A673 (cell line): Measurements from ENCODE around the gene HDAC4. TPM values are rescaled to one million over a fixed set of nuclear protein-coding genes. Genes with fewer than 3 reads are reported as not detected.

Experiments used
- BruUV-seq: library from RNA; stranded (reverse); fragments of 400-500 nt; replicated peaks from 2 replicates; lab custom pipeline; 2021; lab: Mats Ljungman, UMichigan
- CTCF ChIA-PET: fragments of 300-600 bp; sonication (Branson Sonifier 250); formaldehyde crosslinking; loops from one replicate; lab custom pipeline; 2022; ENCODE audit warnings: antibody characterized with exemption; lab: Charles Lee
- POLR2A ChIA-PET: fragments of 300-600 bp; sonication (Branson Sonifier 250); formaldehyde crosslinking; loops from one replicate; lab custom pipeline; 2022; ENCODE audit warnings: antibody characterized with exemption; ENCODE audit not compliant: low non-redundant PET; lab: Charles Lee
- DNase-seq: peaks from one replicate; pipeline ENCODE4 v3.0.0-alpha.2; 2015; ENCODE audit warnings: low spot score
- H3K27ac ChIP-seq: fragments of 200-600 bp; sonication (generic); 2 replicates; pipeline ENCODE4 v1.5.1; 2016; ENCODE audit warnings: mixed run types, low read depth, mild to moderate bottlenecking, mixed read lengths, antibody characterized with exemption, low read length; ENCODE audit not compliant: poor library complexity, severe bottlenecking
- H3K27me3 ChIP-seq: fragments of 200-600 bp; sonication (generic); replicated peaks from 2 replicates; pipeline ENCODE4 v1.6.1; 2017; ENCODE audit warnings: mixed run types, low read depth, mild to moderate bottlenecking, mixed read lengths, antibody characterized with exemption, low read length; ENCODE audit not compliant: insufficient read depth, poor library complexity
- H3K36me3 ChIP-seq: fragments of 200-600 bp; sonication (generic); 2 replicates; pipeline ENCODE4 v1.6.1; 2016; ENCODE audit warnings: mixed run types, mild to moderate bottlenecking, mixed read lengths, antibody characterized with exemption, low read length; ENCODE audit not compliant: insufficient read depth, poor library complexity, severe bottlenecking
- H3K4me1 ChIP-seq: fragments of 200-600 bp; sonication (generic); 2 replicates; pipeline ENCODE4 v1.6.1; 2017; ENCODE audit warnings: mixed run types, mild to moderate bottlenecking, mixed read lengths, antibody characterized with exemption, low read length; ENCODE audit not compliant: insufficient read depth, poor library complexity, severe bottlenecking
- H3K4me3 ChIP-seq: fragments of 200-600 bp; sonication (generic); 2 replicates; pipeline ENCODE4 v1.5.1; 2016; ENCODE audit warnings: low read depth, mixed run types, mild to moderate bottlenecking, mixed read lengths, low read length; ENCODE audit not compliant: poor library complexity, severe bottlenecking
- H3K9me3 ChIP-seq: fragments of 200-600 bp; sonication (generic); 2 replicates; pipeline ENCODE4 v1.6.1; 2016; ENCODE audit warnings: mixed run types, low read depth, mild to moderate bottlenecking, mixed read lengths, antibody characterized with exemption, low read length; ENCODE audit not compliant: poor library complexity, severe bottlenecking
- EZH2 ChIP-seq: fragments of 200-600 bp; sonication (generic); IDR thresholded peaks from 2 replicates; pipeline ENCODE4 v1.6.1; 2017; ENCODE audit warnings: borderline replicate concordance, low read depth, mild to moderate bottlenecking, mixed read lengths, antibody characterized with exemption, low read length; ENCODE audit not compliant: poor library complexity, severe bottlenecking
- intact Hi-C: fragments of 100-400 bp; cut with micrococcal nuclease; formaldehyde crosslinking; loops from one replicate; pipeline ENCODE4 v1.10.0; 2022; ENCODE audit not compliant: unreplicated experiment
- total RNA-seq: library from RNA; stranded (reverse); gene quantifications from 2 replicates; pipeline ENCODE4 v1.2.3, GENCODE V29; 2021
- TF ChIP-seq, protein P1 (sequence below): fragments of 300-800, 200-600 bp; sonication (generic); conservative IDR thresholded peaks from 2 replicates; pipeline ENCODE4 v1.5.1; 2017; ENCODE audit warnings: low read depth, mild to moderate bottlenecking, antibody characterized with exemption, low read length, moderate library complexity, mixed read lengths

HDAC4 gene
- total RNA-seq, 1 experiment from 2014 or later = 40.0 TPM

DNA sequence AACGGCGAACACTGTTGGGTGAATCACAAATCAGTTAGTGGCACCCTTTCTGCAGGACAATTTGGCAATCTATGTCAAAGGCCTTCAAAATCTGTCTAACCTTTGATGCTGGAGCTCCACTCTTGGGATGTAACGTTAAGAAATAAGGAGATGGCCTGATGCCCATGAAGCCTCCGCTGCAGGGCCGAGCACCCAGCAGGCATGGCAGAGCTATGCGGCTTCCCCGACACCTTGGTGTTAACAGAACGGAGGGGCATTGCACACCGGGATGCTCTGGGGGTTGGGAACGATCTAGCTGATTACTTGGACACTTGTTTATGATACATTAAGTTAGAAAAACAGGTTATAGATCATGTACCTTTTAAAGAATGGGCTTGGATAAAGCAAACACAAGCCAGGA lies 265.3 kb downstream of the HDAC4 start:
- POLR2A ChIA-PET = no interaction called here
- no peak overlapping the region for H3K27ac ChIP-seq
- H3K36me3 ChIP-seq = no peaks in the 10 kb centered on the region
- no peaks in the 10 kb centered on the region for H3K4me1 ChIP-seq
- H3K4me3 ChIP-seq = no peak overlapping the region
- intact Hi-C loops = no loop called here
- no peaks in the 10 kb centered on the region for H3K9me3 ChIP-seq
- no peaks in the 10 kb centered on the region for H3K27me3 ChIP-seq
- CTCF ChIA-PET = no interaction called here
- BruUV-seq = no TSS peak
- DNase-seq = no peak
- TF ChIP-seq, protein P1, sequence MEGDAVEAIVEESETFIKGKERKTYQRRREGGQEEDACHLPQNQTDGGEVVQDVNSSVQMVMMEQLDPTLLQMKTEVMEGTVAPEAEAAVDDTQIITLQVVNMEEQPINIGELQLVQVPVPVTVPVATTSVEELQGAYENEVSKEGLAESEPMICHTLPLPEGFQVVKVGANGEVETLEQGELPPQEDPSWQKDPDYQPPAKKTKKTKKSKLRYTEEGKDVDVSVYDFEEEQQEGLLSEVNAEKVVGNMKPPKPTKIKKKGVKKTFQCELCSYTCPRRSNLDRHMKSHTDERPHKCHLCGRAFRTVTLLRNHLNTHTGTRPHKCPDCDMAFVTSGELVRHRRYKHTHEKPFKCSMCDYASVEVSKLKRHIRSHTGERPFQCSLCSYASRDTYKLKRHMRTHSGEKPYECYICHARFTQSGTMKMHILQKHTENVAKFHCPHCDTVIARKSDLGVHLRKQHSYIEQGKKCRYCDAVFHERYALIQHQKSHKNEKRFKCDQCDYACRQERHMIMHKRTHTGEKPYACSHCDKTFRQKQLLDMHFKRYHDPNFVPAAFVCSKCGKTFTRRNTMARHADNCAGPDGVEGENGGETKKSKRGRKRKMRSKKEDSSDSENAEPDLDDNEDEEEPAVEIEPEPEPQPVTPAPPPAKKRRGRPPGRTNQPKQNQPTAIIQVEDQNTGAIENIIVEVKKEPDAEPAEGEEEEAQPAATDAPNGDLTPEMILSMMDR = no peak
- TF ChIP-seq EZH2 = no peak

GRCh38 chr2:239133945-239134570 lies 266.8 kb downstream of the HDAC4 start:
- BruUV-seq = no TSS peak
- no peaks in the 10 kb centered on the region for H3K36me3 ChIP-seq
- H3K27ac ChIP-seq = no peak overlapping the region
- CTCF ChIA-PET = no interaction called here
- H3K4me1 ChIP-seq = no peaks in the 10 kb centered on the region
- no peaks in the 10 kb centered on the region for H3K9me3 ChIP-seq
- H3K4me3 ChIP-seq = no peak overlapping the region
- POLR2A ChIA-PET = no interaction called here
- TF ChIP-seq, protein P1 = no peak
- TF ChIP-seq EZH2 = no peak
- DNase-seq = no peak
- intact Hi-C loops = no loop called here
- no peaks in the 10 kb centered on the region for H3K27me3 ChIP-seq

DNA sequence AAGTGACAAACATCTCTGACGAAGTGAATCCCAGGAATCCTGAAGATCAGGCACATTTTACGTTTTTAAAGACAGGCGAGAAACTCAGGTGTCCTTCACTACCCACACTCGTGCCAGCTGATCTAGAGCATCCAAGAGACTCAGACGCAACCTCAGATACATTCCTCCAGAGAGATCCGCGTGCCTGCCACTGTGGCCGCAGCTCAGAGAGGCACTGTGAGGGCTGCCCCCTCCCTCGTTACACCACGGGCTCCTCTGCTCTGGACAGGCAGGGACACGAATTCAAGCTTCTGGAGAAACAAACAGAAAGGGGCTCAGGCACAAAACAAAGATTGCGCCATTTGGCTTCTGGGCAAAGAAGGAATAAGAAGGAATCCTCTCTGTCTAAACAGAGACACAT lies 268.0 kb downstream of the HDAC4 start:
- intact Hi-C loops = no loop called here
- CTCF ChIA-PET = no interaction called here
- POLR2A ChIA-PET = no interaction called here
- Histone ChIP-seq H3K27me3 (no peaks in the 10 kb centered on the region), H3K4me3 (no peak overlapping the region), H3K9me3 (no peaks in the 10 kb centered on the region), H3K4me1 (no peaks in the 10 kb centered on the region), H3K36me3 (no peaks in the 10 kb centered on the region), H3K27ac (no peak overlapping the region)
- no peak for TF ChIP-seq EZH2
- TF ChIP-seq, protein P1 = no peak
- DNase-seq = no peak
- BruUV-seq = no TSS peak
